AG08396 (cell line): ENCODE measurements around the gene KRT13.

Source experiments
- DNase-seq: peaks from one replicate; pipeline ENCODE4 v3.0.0; 2012; ENCODE audit warnings: low spot score, mixed read lengths

KRT13 gene

DNA sequence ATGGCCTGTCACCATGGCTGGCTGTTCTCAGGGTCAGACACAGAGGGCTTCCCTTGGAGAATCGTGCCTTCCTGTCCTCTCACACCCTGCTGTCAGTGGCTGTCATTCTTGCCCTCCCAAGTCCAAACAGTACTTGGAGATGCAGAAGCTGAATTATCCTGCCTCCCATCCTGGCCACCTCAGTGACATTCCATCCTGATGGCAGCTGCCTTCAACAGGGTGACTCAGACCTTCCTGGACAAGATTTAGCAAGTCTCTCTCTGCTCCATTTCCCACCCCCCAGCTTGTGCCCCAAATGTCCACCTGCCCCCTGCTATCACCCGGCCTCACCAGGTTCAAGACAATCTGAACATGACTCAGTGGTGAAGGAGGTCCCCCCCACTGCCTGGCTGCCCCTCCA lies 10.9 kb downstream of the KRT13 start:
- peak; percentile 42 for DNase-seq

DNA sequence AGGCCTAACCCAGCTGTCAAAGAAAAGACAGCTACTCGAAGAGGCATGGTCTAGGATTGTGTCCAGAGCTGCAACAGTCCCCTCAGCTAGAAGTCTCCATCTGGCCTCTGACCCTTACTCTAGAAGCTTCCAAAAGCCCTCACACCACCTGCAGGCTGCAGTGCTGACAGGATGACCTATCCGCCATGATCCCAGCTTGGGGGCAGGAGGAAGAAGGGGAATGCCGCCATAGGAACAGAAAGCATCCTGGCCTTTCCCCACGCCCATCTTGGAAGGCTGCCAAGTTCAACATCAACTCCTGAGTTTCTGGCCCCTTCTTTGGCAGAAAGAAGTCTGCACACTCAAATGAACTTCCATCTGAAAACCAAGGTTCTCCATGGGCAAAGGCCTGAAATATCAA lies 12.6 kb downstream of the KRT13 start:
- no peak for DNase-seq

GRCh38 chr17:41492351-41492750 lies 13.1 kb downstream of the KRT13 start:
- no peak for DNase-seq

DNA sequence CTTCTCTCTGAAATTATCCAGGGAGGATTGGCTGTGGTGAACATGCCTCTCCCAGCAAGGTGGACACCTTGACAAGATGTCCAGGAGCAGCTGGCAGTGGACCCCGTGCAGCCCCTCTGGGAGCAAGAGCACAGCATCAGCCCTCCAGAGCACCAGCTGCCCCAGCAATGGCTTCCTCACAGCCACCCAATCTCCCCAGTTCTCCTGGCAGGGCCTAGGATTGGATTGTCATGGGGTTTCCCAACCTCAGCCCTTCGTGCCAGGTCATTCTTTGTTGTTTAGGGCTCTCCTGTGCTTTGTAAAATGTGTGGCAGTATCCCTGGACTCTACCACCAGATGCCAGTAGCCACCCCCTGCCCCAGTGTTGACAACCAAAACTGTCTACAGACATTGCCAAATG lies 13.9 kb downstream of the KRT13 start:
- DNase-seq, result no peak

GRCh38 chr17:41490000-41490990 lies 15.1 kb downstream of the KRT13 start:
- DNase-seq, result no peak

- DNase-seq, result no peak
Measured at GRCh38 chr17:41489531-41489930, 15.9 kb downstream of the KRT13 start, which contains the start of gene KRT36. TSS of gene KRT36 (minus strand) at chr17:41489910. CDS start at chr17:41489864, 46 bp downstream.

DNA sequence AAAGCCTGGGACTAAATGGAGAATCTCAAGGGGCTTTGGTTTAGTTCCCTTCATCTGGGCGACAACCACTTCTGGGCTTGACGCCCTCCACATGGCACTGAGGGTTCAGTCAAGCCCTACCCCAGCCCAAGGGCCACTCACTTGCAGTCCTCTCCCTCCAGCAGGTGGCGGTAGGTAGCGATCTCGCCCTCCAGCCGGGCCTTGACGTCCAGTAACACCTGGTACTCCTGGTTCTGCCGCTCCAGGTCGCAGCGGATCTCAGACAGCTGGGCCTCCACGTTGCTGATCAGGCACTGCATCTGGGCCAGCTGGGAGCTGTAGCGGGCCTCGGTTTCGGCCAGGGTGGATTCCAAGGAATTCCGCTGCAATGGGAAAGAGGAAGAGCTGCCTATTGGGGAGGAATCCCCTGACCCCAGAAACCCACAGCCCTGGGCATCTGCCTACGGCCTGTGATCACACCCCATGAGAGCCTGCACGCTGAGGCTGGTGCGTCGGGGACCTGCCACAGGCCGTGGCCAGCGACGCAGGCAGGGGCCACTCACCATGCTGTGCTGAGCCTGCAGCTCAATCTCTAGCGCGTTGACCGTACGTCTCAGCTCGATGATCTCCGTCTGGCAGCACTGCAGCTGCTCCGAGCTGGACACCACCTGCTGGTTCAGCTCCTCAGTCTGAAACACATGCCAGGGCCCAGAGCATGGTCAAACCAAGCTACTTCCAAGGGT lies 18.4 kb downstream of the KRT13 start:
- no peak for DNase-seq

DNA sequence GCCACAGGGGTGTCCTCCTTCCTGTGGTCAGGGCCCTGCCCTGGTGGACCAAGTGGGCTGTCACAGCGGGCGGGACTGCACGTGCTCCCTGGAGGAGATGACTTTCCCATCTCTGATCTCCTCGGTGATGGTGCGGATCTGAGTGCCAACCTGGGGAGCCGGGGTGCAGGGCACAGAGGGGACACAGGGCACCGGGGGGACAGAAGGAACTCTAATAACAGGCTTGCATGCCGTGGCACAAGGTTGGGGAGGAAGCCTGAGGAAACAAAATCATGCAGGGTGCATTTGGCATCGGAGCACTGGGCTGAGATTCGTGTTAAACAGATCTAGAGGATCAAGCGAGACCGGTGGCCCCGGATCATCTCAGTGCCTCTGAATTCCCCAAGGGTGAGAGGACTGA lies 19.1 kb downstream of the KRT13 start:
- no peak for DNase-seq

DNA sequence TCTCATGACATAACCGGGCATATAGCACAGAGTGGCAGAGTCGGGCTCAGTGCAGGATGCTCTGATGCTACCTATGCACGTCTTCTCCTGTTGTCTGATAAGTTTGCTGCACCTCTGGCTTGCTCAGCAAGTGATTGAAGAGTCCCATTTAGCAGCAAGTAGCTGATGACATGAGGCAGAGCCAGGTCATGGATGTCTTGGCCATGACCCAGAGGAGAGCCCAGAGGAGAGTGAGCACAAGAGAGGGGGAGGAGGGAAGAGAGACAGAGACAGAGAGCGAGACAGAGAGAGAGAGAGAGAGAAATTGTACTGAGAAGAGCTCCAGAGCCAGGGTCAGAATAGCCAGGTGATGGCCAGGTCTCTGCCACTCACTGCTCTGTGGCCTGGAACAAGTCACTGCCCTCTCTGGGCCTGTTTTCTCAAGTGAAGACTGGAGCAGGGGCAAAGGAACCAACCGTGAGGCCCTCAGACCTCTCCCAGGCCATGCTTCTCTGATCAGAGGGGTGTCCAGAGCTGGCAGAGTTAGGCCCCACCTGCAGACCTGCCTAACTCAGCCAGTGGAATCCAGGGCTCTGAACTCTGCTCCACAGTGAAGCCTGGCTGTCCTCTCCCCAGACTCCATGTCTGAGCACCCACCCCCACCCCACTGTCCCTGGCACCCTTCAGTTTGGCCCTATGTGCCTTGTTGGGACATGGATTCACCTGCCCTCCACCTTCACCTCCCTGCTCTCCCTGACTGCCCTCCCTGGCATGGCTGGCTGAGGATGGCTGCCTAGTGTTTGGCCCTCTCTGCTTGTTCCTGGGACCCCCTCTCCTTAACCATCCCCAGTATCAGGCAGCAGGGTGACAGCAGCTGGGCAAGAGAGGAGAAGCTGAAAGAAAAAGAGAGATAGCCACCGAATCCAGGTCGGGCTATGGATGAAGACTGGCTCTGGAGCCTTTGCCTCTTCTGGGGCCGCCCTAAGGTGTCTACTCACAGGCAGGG lies 20.2 kb downstream of the KRT13 start:
- no peak for DNase-seq

GRCh38 chr17:41483991-41484826 lies 21.2 kb downstream of the KRT13 start:
- DNase-seq, result no peak

DNA sequence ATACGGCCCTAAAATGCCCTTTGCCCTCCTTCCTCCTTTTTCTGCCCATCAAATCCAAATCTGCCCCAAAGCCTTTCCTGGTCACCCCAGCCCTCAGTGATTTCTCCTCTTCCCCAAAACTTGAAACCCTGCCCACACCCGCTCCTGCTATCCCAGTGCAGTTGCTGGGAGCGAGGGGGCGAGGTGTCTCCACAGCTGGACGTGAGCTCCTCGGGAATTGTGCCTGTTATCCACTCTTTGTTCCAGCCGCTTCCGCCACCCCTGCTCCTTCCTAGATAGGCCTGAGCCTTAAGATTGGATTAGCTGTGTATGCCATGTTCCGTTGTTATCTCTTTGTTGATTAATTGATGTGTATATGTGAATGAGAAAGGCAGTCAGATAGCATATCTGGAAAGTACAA lies 21.9 kb downstream of the KRT13 start:
- DNase-seq, result no peak

GRCh38 chr17:41481036-41481435 lies 24.4 kb downstream of the KRT13 start, which contains the start of gene KRT35:
TSS of gene KRT35 (minus strand) at chr17:41481151. CDS start at chr17:41481097, 54 bp downstream.
- no peak for DNase-seq

DNA sequence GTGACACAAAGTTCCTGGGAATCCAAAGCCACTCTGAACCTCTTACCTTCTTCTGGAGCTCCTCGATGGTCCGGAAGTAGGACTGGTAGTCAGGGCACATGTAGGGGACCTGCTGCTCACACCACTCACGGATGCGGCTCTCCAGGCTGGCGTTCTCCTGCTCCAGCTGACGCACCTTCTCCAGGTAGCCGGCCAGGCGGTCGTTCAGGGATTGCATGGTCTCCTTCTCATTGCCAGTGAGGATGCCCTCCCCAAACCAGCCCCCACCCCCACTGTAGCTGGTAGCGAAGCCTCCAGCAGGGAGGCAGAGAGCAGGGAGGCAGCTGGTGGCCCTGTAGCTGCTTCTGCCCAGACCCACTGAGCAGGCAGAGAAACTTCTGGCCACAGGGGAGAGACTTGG lies 24.8 kb downstream of the KRT13 start:
- DNase-seq, result no peak

DNA sequence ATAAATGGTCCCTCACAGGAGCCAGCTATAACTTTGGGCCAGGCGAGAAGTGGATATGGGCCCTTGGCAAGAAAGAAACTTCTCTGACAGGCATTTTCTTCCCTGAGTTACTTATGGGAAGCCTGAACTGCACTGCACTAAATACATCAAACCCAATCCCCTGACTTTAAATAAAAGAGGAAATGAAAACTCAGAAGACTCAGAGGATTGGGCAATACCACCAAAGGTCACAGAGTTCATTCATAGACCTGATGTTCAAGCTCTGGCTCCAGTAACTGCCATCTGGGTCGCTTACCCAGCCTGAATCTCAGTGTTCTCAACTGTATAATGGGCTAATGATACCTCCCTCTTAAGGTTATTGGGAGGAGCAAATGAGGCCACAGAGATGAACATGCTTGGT lies 25.3 kb downstream of the KRT13 start:
- DNase-seq, result no peak

DNA sequence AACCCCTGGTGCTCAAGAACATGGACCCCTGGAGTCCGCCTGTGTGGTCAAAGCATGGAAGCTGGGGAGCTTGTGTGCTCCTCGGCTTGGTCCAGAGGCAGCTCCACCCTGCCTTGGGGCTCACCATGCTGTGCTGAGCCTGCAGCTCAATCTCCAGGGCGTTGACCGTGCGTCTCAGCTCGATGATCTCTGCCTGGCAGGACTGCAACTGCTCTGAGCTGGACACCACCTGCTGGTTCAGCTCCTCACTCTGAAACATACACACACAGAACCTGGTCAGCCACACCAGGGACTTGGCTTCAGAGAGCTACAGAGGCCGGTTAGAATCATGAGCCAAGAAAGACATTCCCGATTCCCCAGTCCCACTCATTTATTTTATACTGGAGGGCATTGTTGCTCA lies 27.2 kb downstream of the KRT13 start:
- DNase-seq, result no peak

DNA sequence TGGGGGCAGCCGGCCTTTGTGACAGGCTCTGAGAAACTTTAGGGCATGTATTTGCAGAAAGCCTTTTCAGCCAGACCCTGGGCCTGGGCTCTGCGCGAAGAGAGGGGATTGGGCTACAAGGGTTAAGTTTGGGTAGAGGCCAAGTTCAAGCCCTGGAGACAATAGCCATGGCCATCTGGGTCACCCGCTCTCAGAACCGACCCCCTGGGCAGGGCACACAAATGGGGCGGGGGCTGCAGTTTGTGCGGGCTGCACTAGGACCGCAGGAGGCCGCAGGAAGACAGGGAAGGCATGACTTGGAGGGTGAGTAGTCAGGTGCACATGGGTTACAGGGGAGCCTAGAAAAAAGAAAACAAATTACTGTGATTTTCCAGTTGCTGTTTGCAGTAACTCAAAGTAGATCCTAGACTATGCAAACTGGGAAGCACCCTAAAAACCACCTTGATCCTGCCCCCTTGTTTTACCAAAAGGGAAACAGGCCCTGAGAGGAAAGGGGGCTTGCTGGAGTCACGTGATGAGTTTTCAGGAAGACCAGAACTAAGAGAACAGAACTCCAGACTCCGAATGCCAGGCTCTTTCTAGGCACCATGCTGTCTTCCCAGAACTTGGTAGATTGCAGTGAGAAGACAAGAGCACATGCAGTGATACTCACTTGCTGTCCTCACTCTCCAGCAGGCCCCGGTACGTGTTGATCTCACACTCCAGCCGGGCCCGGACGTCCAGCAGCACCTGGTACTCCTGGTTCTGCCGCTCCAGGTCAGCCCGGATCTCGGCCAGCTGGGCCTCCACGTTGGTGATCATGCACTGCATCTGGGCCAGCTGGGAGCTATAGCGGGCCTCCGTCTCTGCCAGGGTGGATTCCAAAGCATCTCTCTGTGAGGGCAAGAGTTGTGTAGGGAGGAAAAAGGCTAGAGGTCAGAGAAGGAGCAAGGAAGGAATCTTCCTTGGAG lies 28.3 kb downstream of the KRT13 start:
- DNase-seq, result no peak

- no peak for DNase-seq
Measured at GRCh38 chr17:41475421-41475820, 30.0 kb downstream of the KRT13 start.

- DNase-seq, result no peak
Measured at GRCh38 chr17:41474863-41475262, 30.5 kb downstream of the KRT13 start.

- DNase-seq, result no peak
Measured at GRCh38 chr17:41468346-41468745, 37.1 kb downstream of the KRT13 start.

GRCh38 chr17:41467561-41467960 lies 37.9 kb downstream of the KRT13 start:
- no peak for DNase-seq
